NK-92 (cell line): ENCODE data around the gene NELFB.
A peak's percentile ranks its signal among the peaks of the same experiment; 100 is the strongest.

Source experiments
- DNase-seq: peaks from one replicate; lab custom pipeline; 2025; ENCODE audit not compliant: unreplicated experiment; lab: John Stamatoyannopoulos, UW

NELFB gene

GRCh38 chr9:137254624-137255447 is at the start of gene NELFB:
NELFB (plus strand) TSS chr9:137255327.
- DNase-seq: peak; percentile 40

GRCh38 chr9:137206602-137207001 is 48.5 kb upstream of the NELFB start:
- DNase-seq: no peak

GRCh38 chr9:137211532-137211931 is 43.6 kb upstream of the NELFB start:
- no peak for DNase-seq

GRCh38 chr9:137212520-137212919 is 42.6 kb upstream of the NELFB start:
- DNase-seq: no peak

GRCh38 chr9:137213160-137214060 is 41.7 kb upstream of the NELFB start:
- no peak for DNase-seq

- DNase-seq: no peak
Measured at GRCh38 chr9:137214620-137215019, 40.5 kb upstream of the NELFB start.

- no peak for DNase-seq
Measured at GRCh38 chr9:137215196-137215986, 39.7 kb upstream of the NELFB start.

GRCh38 chr9:137216188-137216965 is 38.8 kb upstream of the NELFB start:
- no peak for DNase-seq

GRCh38 chr9:137217276-137218211 is 37.6 kb upstream of the NELFB start:
- no peak for DNase-seq

- no peak for DNase-seq
Measured at GRCh38 chr9:137218212-137218753, 36.8 kb upstream of the NELFB start.

GRCh38 chr9:137218754-137219271 is 36.3 kb upstream of the NELFB start:
- DNase-seq: no peak

GRCh38 chr9:137219757-137220316 is 35.3 kb upstream of the NELFB start:
- no peak for DNase-seq

- DNase-seq: no peak
Measured at GRCh38 chr9:137220317-137221094, 34.6 kb upstream of the NELFB start.

- no peak for DNase-seq
Measured at GRCh38 chr9:137221095-137221505, 34.0 kb upstream of the NELFB start.

- DNase-seq: no peak
Measured at GRCh38 chr9:137221506-137222111, 33.5 kb upstream of the NELFB start.

GRCh38 chr9:137222190-137223077 is 32.7 kb upstream of the NELFB start, which contains the start of gene RNF208:
RNF208 (minus strand) TSS chr9:137222240; CDS start chr9:137221212, 1,028 bp downstream.
- DNase-seq: no peak
